ENCODE measurements around the gene HHLA2. TPM values are rescaled to one million over a fixed set of nuclear protein-coding genes. Genes with fewer than 3 reads are reported as not detected.
A peak's percentile ranks its signal among the peaks of the same experiment; 100 is the strongest.
"Not testable (repeated sequence)": the region's sequence is repeated elsewhere in the genome, so short reads cannot be mapped to it uniquely, and the experiment has no call there.

Gene HHLA2
- total RNA-seq, 2 experiments from 2014 or later, result 0.36 TPM

GRCh38 chr3:108287146-108287545 lies 9.2 kb upstream of the HHLA2 start:
- no peaks in the 10 kb centered on the region for H3K4me1 ChIP-seq (ENCODE audit: insufficient read depth, low read length)
- H3K27ac Mint-ChIP-seq, result no peak overlapping the region

GRCh38 chr3:108288193-108288592 lies 8.2 kb upstream of the HHLA2 start:
- ATAC-seq (ENCODE audit: poor library complexity); H3K36me3 Mint-ChIP-seq (ENCODE audit: low read depth); H3K27ac ChIP-seq (ENCODE audit: low read depth in 1 of 2, low read length in 2 of 2); H3K27me3 ChIP-seq (ENCODE audit: control insufficient read depth in 1 of 2, insufficient read depth in 2 of 2, low read length in 2 of 2); CTCF ChIA-PET; POLR2A ChIA-PET; intact Hi-C loops (cut with DNase I, micrococcal nuclease); H3K36me3 ChIP-seq (ENCODE audit: insufficient read depth, low read length); H3K27ac Mint-ChIP-seq; DNase-seq; H3K27me3 Mint-ChIP-seq; H3K4me3 Mint-ChIP-seq; H3K4me1 ChIP-seq (ENCODE audit: insufficient read depth, low read length); H3K9me3 Mint-ChIP-seq; H3K9me3 ChIP-seq (ENCODE audit: control insufficient read depth in 1 of 2, insufficient read depth in 1 of 2, low read length in 2 of 2); H3K4me3 ChIP-seq (ENCODE audit: low read length): not testable (repeated sequence)
- H3K4me1 Mint-ChIP-seq (ENCODE audit: low read depth), result peaks cover 16% of the 10 kb centered on the region

More at GRCh38 chr3:108287146-108287545, 9.2 kb upstream of the HHLA2 start:
- H3K36me3 Mint-ChIP-seq (ENCODE audit: low read depth), result no peaks in the 10 kb centered on the region
- H3K9me3 Mint-ChIP-seq, result no peaks in the 10 kb centered on the region
- no peak overlapping the region for H3K27ac ChIP-seq (ENCODE audit: low read depth in 1 of 2, low read length in 2 of 2)
- DNase-seq (no peak), ATAC-seq (ENCODE audit: poor library complexity) (no peak)
- H3K27me3 ChIP-seq (ENCODE audit: control insufficient read depth in 1 of 2, insufficient read depth in 2 of 2, low read length in 2 of 2), result no peaks in the 10 kb centered on the region
- intact Hi-C loops (cut with DNase I, micrococcal nuclease), result no loop called here
- CTCF ChIA-PET, result no interaction called here
- no peak overlapping the region for H3K4me3 Mint-ChIP-seq
- no peaks in the 10 kb centered on the region for H3K27me3 Mint-ChIP-seq
- no peaks in the 10 kb centered on the region for H3K9me3 ChIP-seq (ENCODE audit: control insufficient read depth in 1 of 2, insufficient read depth in 1 of 2, low read length in 2 of 2)
- H3K4me1 Mint-ChIP-seq (ENCODE audit: low read depth), result peaks cover 6% of the 10 kb centered on the region
- TF ChIP-seq CTCF (IDR thresholded peaks at IDR 0.05), result no peak
- POLR2A ChIA-PET, result no interaction called here
- no peaks in the 10 kb centered on the region for H3K36me3 ChIP-seq (ENCODE audit: insufficient read depth, low read length)
- no peak overlapping the region for H3K4me3 ChIP-seq (ENCODE audit: low read length)

- Mint-ChIP-seq H3K4me1 (ENCODE audit: low read depth) (peaks cover 26% of the 10 kb centered on the region), H3K36me3 (ENCODE audit: low read depth) (no peaks in the 10 kb centered on the region), H3K27me3 (no peaks in the 10 kb centered on the region), H3K9me3 (no peaks in the 10 kb centered on the region), H3K27ac (no peak overlapping the region), H3K4me3 (no peak overlapping the region)
- Histone ChIP-seq H3K27ac (ENCODE audit: low read depth in 1 of 2, low read length in 2 of 2) (no peak overlapping the region), H3K4me3 (ENCODE audit: low read length) (no peak overlapping the region), H3K27me3 (ENCODE audit: control insufficient read depth in 1 of 2, insufficient read depth in 2 of 2, low read length in 2 of 2) (no peaks in the 10 kb centered on the region), H3K4me1 (ENCODE audit: insufficient read depth, low read length) (peaks cover 13% of the 10 kb centered on the region), H3K36me3 (ENCODE audit: insufficient read depth, low read length) (no peaks in the 10 kb centered on the region), H3K9me3 (ENCODE audit: control insufficient read depth in 1 of 2, insufficient read depth in 1 of 2, low read length in 2 of 2) (no peaks in the 10 kb centered on the region)
- no peak for TF ChIP-seq CTCF (IDR thresholded peaks at IDR 0.05)
- DNase-seq (no peak), ATAC-seq (ENCODE audit: poor library complexity) (no peak)
- intact Hi-C loops (cut with DNase I, micrococcal nuclease), result no loop called here
- CTCF ChIA-PET, result no interaction called here
- POLR2A ChIA-PET, result no interaction called here
These were observed 7.2 kb upstream of the HHLA2 start for GRCh38 chr3:108289159-108289558.

- Mint-ChIP-seq H3K27ac (peak overlapping the region; percentile 50), H3K27me3 (no peaks in the 10 kb centered on the region), H3K9me3 (no peaks in the 10 kb centered on the region), H3K4me3 (no peak overlapping the region), H3K4me1 (ENCODE audit: low read depth) (peaks cover 32% of the 10 kb centered on the region), H3K36me3 (ENCODE audit: low read depth) (no peaks in the 10 kb centered on the region)
- H3K9me3 ChIP-seq (ENCODE audit: control insufficient read depth in 1 of 2, insufficient read depth in 1 of 2, low read length in 2 of 2), result no peaks in the 10 kb centered on the region
- TF ChIP-seq CTCF (IDR thresholded peaks at IDR 0.05), result no peak
- ChIA-PET POLR2A (interaction anchor here (1.7 kb wide), 1 partner anchor 71 kb away, joined by 7 read pairs; no protein-coding TSS in a partner anchor), CTCF (no interaction called here)
- peaks cover 14% of the 10 kb centered on the region for H3K4me1 ChIP-seq (ENCODE audit: insufficient read depth, low read length)
- H3K4me3 ChIP-seq (ENCODE audit: low read length), result no peak overlapping the region
- intact Hi-C loops (cut with DNase I, micrococcal nuclease), result loop anchor here in 1 of 2 experiments (5.0 kb wide), 1 partner anchor 70 kb away; the partner anchor contains the start of gene IFT57
- H3K36me3 ChIP-seq (ENCODE audit: insufficient read depth, low read length), result no peaks in the 10 kb centered on the region
- H3K27ac ChIP-seq (ENCODE audit: low read depth in 1 of 2, low read length in 2 of 2), result peak overlapping the region in 1 of 2 donors; percentile 26
- DNase-seq (no peak), ATAC-seq (ENCODE audit: poor library complexity) (no peak)
- no peaks in the 10 kb centered on the region for H3K27me3 ChIP-seq (ENCODE audit: control insufficient read depth in 1 of 2, insufficient read depth in 2 of 2, low read length in 2 of 2)
These were observed 3.9 kb upstream of the HHLA2 start for GRCh38 chr3:108292450-108292849.

All from CD4-positive, alpha-beta T cell (primary cell).